GM12891 (cell line): ENCODE measurements around the gene NANOS3.
"Not testable (repeated sequence)": the region's sequence is repeated elsewhere in the genome, so short reads cannot be mapped to it uniquely, and the experiment has no call there.

ENCODE experiments used
- PAX5 ChIP-seq: IDR thresholded peaks from 2 replicates; pipeline ENCODE4 v1.6.1; 2011; ENCODE audit warnings: low read length, moderate library complexity, mild to moderate bottlenecking; ENCODE audit not compliant: insufficient read depth, severe bottlenecking
- POLR2A ChIP-seq: IDR thresholded peaks from 2 replicates; pipeline ENCODE4 v1.6.1; 2011; ENCODE audit warnings: low read depth, low read length, control low read depth
- POLR2AphosphoS5 ChIP-seq: IDR thresholded peaks from 2 replicates; pipeline ENCODE4 v1.6.1; 2011; ENCODE audit warnings: low read depth, low read length, control low read depth
- POU2F2 ChIP-seq: IDR thresholded peaks from 2 replicates; pipeline ENCODE4 v1.6.1; 2011; ENCODE audit warnings: low read depth, mild to moderate bottlenecking, control low read depth, low read length, moderate library complexity
- SPI1 ChIP-seq: IDR thresholded peaks from 2 replicates; pipeline ENCODE4 v1.6.1; 2011; ENCODE audit warnings: low read depth, low read length, control low read depth
- TAF1 ChIP-seq: IDR thresholded peaks from 2 replicates; pipeline ENCODE4 v1.6.1; 2011; ENCODE audit warnings: low read depth, low read length, control low read depth

DNA sequence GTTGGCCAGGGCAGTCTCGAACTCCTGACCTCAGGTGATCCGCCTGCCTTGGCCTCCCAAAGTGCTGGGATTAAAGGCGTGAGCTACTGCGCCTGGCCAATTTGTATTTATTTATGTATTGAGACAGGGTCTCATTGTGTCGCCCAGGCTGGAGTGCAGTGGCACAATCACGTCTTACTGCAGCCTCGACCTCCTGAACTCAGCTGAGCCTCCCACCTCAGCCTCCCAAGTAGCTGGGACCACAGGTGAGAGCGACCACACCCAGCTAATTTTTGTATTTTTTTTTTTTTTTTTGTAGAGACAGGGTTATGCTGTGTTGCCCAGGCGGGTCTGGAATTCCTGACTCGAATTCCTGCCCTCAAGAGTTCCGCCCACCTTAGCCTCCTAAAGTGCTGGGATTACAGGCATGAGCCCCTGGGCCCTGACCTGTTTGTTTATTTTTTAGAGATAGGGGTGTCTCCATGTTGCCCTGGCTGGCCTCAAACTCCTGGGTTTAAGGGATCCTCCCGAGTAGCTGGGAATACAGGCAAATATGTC, 24.7 kb upstream of the NANOS3 start:
- TF ChIP-seq POLR2A, POLR2AphosphoS5, TAF1, POU2F2, SPI1, PAX5: not testable (repeated sequence)
